Activated CD8-positive, alpha-beta T cell treated with anti-CD3 and anti-CD28 coated beads for 36 hours (primary cell): Measurements from ENCODE around the gene DGKD. TPM values are rescaled to one million over a fixed set of nuclear protein-coding genes. Genes with fewer than 3 reads are reported as not detected.
A peak's percentile ranks its signal among the peaks of the same experiment; 100 is the strongest.

Experiments
- ATAC-seq: fragments of 200-7000 bp; cut with Tn5 transposase; one replicate; pipeline ENCODE4 v1.10.0; 2021; ENCODE audit warnings: mild to moderate bottlenecking, moderate library complexity
- CTCF ChIA-PET: fragments of 350-600 bp; sonication (Branson Sonifier 250); formaldehyde crosslinking; loops from one replicate; lab custom pipeline; 2021; ENCODE audit warnings: antibody characterized with exemption; lab: Charles Lee
- POLR2A ChIA-PET: fragments of 350-600 bp; sonication (Branson Sonifier 250); formaldehyde crosslinking; loops from one replicate; lab custom pipeline; 2021; ENCODE audit warnings: antibody characterized with exemption; lab: Charles Lee
- DNase-seq: peaks from one replicate; pipeline ENCODE4 v3.0.0-alpha.2; 2020
- H3K27ac Mint-ChIP-seq: one replicate; pipeline ENCODE4 v1.8.0; 2021; ENCODE audit warnings: mild to moderate bottlenecking, mixed read lengths
- H3K27me3 Mint-ChIP-seq: one replicate; pipeline ENCODE4 v1.8.0; 2021; ENCODE audit warnings: mixed read lengths
- H3K36me3 Mint-ChIP-seq: one replicate; pipeline ENCODE4 v1.8.0; 2021; ENCODE audit warnings: low read depth, mixed read lengths
- H3K4me1 Mint-ChIP-seq: one replicate; pipeline ENCODE4 v1.8.0; 2021; ENCODE audit warnings: low read depth, mixed read lengths
- H3K4me3 Mint-ChIP-seq: one replicate; pipeline ENCODE4 v1.8.0; 2021; ENCODE audit warnings: mild to moderate bottlenecking, moderate library complexity, mixed read lengths
- H3K9me3 Mint-ChIP-seq: one replicate; pipeline ENCODE4 v1.8.0; 2021; ENCODE audit warnings: mixed read lengths
- intact Hi-C: fragments of 100-400 bp; cut with micrococcal nuclease; formaldehyde crosslinking; loops from one replicate; pipeline ENCODE4 v1.10.0; 2022
- total RNA-seq, 2 experiments: library from RNA; stranded (reverse); gene quantifications; one replicate each; pipeline ENCODE4 v1.2.3, GENCODE V29; 2021
- TF ChIP-seq, protein P1 (sequence below): fragments of 200-600 bp; IDR thresholded peaks from one replicate; pipeline ENCODE4 v1.8.0; 2022; ENCODE audit warnings: antibody characterized with exemption, mild to moderate bottlenecking

The DGKD gene
- total RNA-seq, 2 experiments from 2014 or later, result 89.6 to 99.5 TPM

DNA sequence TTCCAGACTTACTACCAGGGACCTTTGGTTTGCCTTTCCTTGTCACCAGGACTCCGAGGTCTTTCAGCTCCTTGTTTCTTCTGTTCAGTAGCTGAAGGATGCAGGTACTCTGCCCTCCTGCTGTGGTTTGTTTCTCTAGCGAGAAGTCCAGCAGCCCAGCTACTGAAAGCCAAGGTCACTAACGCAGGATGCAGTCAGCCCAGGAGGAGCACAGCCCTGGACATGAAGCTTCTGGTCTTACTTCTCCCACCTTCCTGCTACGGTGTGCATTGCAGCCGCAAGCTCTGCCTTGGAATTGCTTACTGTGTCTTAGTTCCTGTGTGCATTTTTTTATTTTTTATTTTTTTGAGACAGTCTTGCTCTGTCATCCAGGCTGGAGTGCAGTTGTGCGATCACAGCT, 62.4 kb downstream of the DGKD start:
- no peak for DNase-seq
- Mint-ChIP-seq H3K9me3 (peaks cover 9% of the 10 kb centered on the region), H3K27ac (no peak overlapping the region), H3K36me3 (peaks cover 46% of the 10 kb centered on the region), H3K27me3 (no peaks in the 10 kb centered on the region), H3K4me3 (no peak overlapping the region), H3K4me1 (peaks cover 88% of the 10 kb centered on the region)
- ChIA-PET CTCF (interaction anchor here (1.0 to 15.4 kb wide), 4 partner anchors 8 to 32 kb away, joined by 5 to 183 read pairs (median 8); no protein-coding TSS in a partner anchor), POLR2A (interaction anchor here (1.2 kb wide), 1 partner anchor 9 kb away, joined by 4 read pairs; no protein-coding TSS in a partner anchor)
- ATAC-seq, result no peak
- TF ChIP-seq, protein P1, sequence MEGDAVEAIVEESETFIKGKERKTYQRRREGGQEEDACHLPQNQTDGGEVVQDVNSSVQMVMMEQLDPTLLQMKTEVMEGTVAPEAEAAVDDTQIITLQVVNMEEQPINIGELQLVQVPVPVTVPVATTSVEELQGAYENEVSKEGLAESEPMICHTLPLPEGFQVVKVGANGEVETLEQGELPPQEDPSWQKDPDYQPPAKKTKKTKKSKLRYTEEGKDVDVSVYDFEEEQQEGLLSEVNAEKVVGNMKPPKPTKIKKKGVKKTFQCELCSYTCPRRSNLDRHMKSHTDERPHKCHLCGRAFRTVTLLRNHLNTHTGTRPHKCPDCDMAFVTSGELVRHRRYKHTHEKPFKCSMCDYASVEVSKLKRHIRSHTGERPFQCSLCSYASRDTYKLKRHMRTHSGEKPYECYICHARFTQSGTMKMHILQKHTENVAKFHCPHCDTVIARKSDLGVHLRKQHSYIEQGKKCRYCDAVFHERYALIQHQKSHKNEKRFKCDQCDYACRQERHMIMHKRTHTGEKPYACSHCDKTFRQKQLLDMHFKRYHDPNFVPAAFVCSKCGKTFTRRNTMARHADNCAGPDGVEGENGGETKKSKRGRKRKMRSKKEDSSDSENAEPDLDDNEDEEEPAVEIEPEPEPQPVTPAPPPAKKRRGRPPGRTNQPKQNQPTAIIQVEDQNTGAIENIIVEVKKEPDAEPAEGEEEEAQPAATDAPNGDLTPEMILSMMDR, result no peak
- intact Hi-C loops, result no loop called here

DNA sequence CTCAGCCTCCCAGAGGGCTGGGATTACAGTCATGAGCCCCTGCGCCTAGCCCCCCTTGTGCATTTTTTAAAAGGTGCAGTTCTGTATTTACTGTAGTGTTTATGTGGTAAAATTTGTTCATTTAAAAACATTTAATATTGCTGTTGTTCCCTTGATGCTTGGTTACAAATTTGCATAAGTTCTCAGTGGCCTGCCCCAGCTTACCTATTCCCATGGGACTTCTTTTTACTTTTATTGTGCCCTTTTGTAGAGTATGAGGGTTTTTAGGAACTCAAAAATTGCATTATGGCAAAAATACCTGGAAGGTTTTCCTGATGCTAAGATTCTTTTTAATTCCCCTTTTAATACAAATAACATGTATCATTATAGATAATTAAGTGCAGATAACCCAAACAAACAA, 63.0 kb downstream of the DGKD start:
- Mint-ChIP-seq H3K27ac (no peak overlapping the region), H3K9me3 (peaks cover 4% of the 10 kb centered on the region), H3K36me3 (peaks cover 48% of the 10 kb centered on the region), H3K4me1 (peaks cover 92% of the 10 kb centered on the region), H3K27me3 (no peaks in the 10 kb centered on the region), H3K4me3 (no peak overlapping the region)
- ATAC-seq, result no peak
- intact Hi-C loops, result no loop called here
- ChIA-PET CTCF (interaction anchor here (1.1 to 15.4 kb wide), 5 partner anchors 14 to 33 kb away, joined by 6 to 183 read pairs (median 9); no protein-coding TSS in a partner anchor), POLR2A (interaction anchor here (2.1 kb wide), 1 partner anchor 18 kb away, joined by 4 read pairs; no protein-coding TSS in a partner anchor)
- TF ChIP-seq, protein P1, result no peak
- DNase-seq, result no peak

DNA sequence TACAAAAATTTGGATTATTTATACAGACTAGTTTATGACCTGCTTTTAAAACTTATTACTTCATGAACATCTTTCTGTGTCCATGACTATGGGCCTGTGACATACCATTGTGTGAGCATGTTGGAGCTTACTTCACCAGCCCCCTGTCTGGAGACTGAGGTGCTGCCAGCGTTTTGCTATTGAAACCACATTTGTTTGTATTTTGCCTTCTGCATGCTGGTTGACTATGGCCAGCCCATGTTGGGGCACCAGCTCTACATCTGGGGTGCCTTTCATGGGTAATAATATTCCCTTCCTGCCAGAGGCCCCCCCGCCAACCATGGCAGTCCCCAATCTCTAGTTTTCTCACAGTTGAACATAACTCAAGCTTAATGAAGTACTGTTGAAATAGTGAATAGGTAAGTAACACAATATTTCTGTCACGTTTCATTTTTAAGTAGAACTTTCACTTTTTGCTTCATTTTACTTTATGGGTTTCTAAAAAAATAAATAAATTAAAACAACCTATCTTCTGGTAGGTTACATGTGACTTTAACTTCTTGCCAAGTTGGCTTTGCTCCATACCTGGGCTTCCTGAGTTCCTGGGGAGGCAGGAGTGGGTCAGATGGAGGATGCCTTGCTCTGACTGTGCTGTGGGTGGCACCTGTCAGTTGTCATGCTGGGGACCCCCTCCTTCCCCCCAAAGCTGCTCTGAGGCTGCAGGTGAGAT, 63.9 kb downstream of the DGKD start:
- peak overlapping the region; percentile 71 for H3K4me3 Mint-ChIP-seq
- H3K27ac Mint-ChIP-seq, result peak overlapping the region; percentile 88
- H3K36me3 Mint-ChIP-seq, result peaks cover 48% of the 10 kb centered on the region
- intact Hi-C loops, result no loop called here
- no peaks in the 10 kb centered on the region for H3K27me3 Mint-ChIP-seq
- TF ChIP-seq, protein P1, result no peak
- ATAC-seq, result no peak
- H3K4me1 Mint-ChIP-seq, result peaks cover 94% of the 10 kb centered on the region
- no peak for DNase-seq
- CTCF ChIA-PET, result interaction anchor here (0.8 to 15.4 kb wide), 9 partner anchors 9 to 166 kb away, joined by 3 to 183 read pairs (median 4); partner anchors contain the start of gene ATG16L1
- POLR2A ChIA-PET, result interaction anchor here (1.1 to 2.5 kb wide), 8 partner anchors 10 to 336 kb away, joined by 3 to 9 read pairs (median 5); no protein-coding TSS in a partner anchor
- no peaks in the 10 kb centered on the region for H3K9me3 Mint-ChIP-seq

DNA sequence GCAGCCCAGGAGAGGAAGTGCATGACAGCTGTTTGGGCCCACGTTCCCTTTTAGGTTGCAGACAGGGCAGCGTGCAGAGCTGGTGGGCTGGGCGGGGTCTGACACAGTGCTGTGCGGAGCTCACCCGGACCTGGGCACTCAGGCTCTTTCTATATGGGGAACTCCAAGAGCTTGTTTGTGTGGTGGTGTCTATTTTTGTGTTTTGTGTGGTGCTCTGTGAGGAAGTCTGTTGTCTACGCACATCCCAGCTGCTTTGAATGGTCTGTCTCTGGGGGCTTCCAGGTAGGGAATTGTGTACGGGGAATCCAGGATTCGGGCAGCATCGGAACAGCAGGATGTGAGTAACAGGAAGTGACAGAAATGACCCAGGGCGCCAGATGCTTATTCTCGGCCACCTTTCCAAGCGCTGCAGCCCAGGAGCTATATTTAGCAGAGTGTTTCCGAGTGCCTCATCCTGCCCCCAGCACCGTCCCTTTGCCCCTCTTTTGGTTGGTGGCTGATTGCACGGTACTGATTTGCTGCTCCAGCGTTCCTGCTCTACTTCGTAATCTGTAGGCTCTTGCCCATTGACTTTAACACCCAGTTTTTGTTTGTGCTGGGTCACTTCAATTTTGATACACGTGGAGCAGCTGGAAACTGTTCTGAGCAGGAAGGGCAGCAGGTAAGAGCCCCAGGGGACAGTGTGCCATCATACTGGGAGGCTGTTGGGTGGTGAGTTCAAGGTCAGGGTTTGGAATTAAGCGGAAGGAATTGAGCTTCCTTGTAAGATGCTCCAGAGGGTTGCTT, 64.7 kb downstream of the DGKD start:
- peak; percentile 85 for DNase-seq
- CTCF ChIA-PET, result interaction anchor here (0.8 to 15.4 kb wide), 10 partner anchors 8 to 167 kb away, joined by 3 to 183 read pairs (median 4); partner anchors contain the start of gene ATG16L1
- Mint-ChIP-seq H3K4me3 (peak overlapping the region; percentile 71), H3K27ac (peak overlapping the region; percentile 88), H3K27me3 (no peaks in the 10 kb centered on the region), H3K36me3 (peaks cover 46% of the 10 kb centered on the region), H3K4me1 (peaks cover 93% of the 10 kb centered on the region), H3K9me3 (no peaks in the 10 kb centered on the region)
- POLR2A ChIA-PET, result interaction anchor here (0.6 to 2.8 kb wide), 14 partner anchors 9 to 336 kb away, joined by 3 to 11 read pairs (median 4); no protein-coding TSS in a partner anchor
- TF ChIP-seq, protein P1, result no peak
- ATAC-seq, result peak; percentile 68
- intact Hi-C loops, result no loop called here
